Natural killer cell (primary cell): ENCODE data around the gene NCL. TPM values are rescaled to one million over a fixed set of nuclear protein-coding genes. Genes with fewer than 3 reads are reported as not detected.

Experiments
- ATAC-seq, 3 donors: fragments of 150-1000 bp in 2 of 3; fragments of 200-7000 bp in 1 of 3; cut with Tn5 transposase; 1 replicate in 1 of 3; 2 replicates in 2 of 3; pipeline ENCODE4 v1.10.0; 2021; ENCODE audit warnings: mild to moderate bottlenecking in 2 of 3, moderate library complexity in 2 of 3
- DNase-seq, 2 donors: peaks; one replicate each; pipeline versions ENCODE4 v3.0.0 to v3.0.0-alpha.2; 2013 to 2021; ENCODE audit warnings: mixed read lengths in 1 of 2
- H3K27ac ChIP-seq: one replicate; pipeline ENCODE4 v1.5.1; 2013; ENCODE audit warnings: mild to moderate bottlenecking, low read length
- H3K27me3 ChIP-seq: one replicate; pipeline ENCODE4 v1.6.1; 2013; ENCODE audit warnings: low read length; ENCODE audit not compliant: control insufficient read depth, insufficient read depth
- H3K36me3 ChIP-seq: one replicate; pipeline ENCODE4 v1.6.1; 2013; ENCODE audit warnings: low read length; ENCODE audit not compliant: control insufficient read depth, insufficient read depth
- H3K4me1 ChIP-seq: one replicate; pipeline ENCODE4 v1.6.1; 2013; ENCODE audit warnings: low read length; ENCODE audit not compliant: control insufficient read depth, insufficient read depth
- H3K4me3 ChIP-seq: one replicate; pipeline ENCODE4 v1.5.1; 2013; ENCODE audit warnings: low read length
- H3K9me3 ChIP-seq: one replicate; pipeline ENCODE4 v1.6.1; 2013; ENCODE audit warnings: low read length; ENCODE audit not compliant: control insufficient read depth, insufficient read depth
- H3K27ac Mint-ChIP-seq, 2 donors: one replicate each; pipeline ENCODE4 v1.8.0; 2022; ENCODE audit warnings: mild to moderate bottlenecking in 2 of 2, mixed read lengths in 2 of 2, moderate library complexity in 1 of 2
- H3K27me3 Mint-ChIP-seq, 2 donors: one replicate each; pipeline ENCODE4 v1.8.0; 2022; ENCODE audit warnings: low read depth in 2 of 2, mixed read lengths in 2 of 2
- H3K36me3 Mint-ChIP-seq: one replicate; pipeline ENCODE4 v1.8.0; 2022; ENCODE audit warnings: mixed read lengths
- H3K4me1 Mint-ChIP-seq, 2 donors: one replicate each; pipeline ENCODE4 v1.8.0; 2022; ENCODE audit warnings: mixed read lengths in 2 of 2
- H3K4me3 Mint-ChIP-seq: one replicate; pipeline ENCODE4 v1.8.0; 2022; ENCODE audit warnings: mild to moderate bottlenecking, moderate library complexity, mixed read lengths
- H3K9me3 Mint-ChIP-seq, 2 donors: one replicate each; pipeline ENCODE4 v1.8.0; 2022; ENCODE audit warnings: mixed read lengths in 2 of 2
- CTCF ChIP-seq: fragments of 200-600 bp; IDR thresholded peaks from one replicate; pipeline ENCODE4 v1.8.0; 2022; ENCODE audit warnings: antibody characterized with exemption
- WGBS: methylation state at CpG from one replicate; pipeline ENCODE4 v1.1.7; 2013; ENCODE audit warnings: missing lambda C conversion rate; ENCODE audit not compliant: insufficient coverage; 5-methylcytosine and 5-hydroxymethylcytosine counted together
- intact Hi-C: fragments of 100-400 bp; cut with micrococcal nuclease; formaldehyde crosslinking; loops from one replicate; pipeline ENCODE4 v1.14.2; 2022
- total RNA-seq, 4 donors: library from RNA; stranded (reverse); fragments of 120-200 nt in 1 of 4; gene quantifications; one replicate each; pipeline versions ENCODE4 v1.2.3 to v1.2.4, GENCODE V29; 2013 to 2022

NCL gene
- total RNA-seq, 3 donors from 2014 or later (not counting 1 experiment from before 2014, with no cell fraction given): 485 to 540 (median 529) TPM

- TF ChIP-seq CTCF: no peak
- H3K27me3 Mint-ChIP-seq: no peaks in the 10 kb centered on the region
- Histone ChIP-seq H3K36me3 (no peaks in the 10 kb centered on the region), H3K27ac (peak overlapping the region; percentile 93), H3K4me3 (peak overlapping the region; percentile 20), H3K9me3 (peaks cover 4% of the 10 kb centered on the region), H3K4me1 (peaks cover 39% of the 10 kb centered on the region), H3K27me3 (no peaks in the 10 kb centered on the region)
- peak; percentile 72 to 85 for DNase-seq
- intact Hi-C loops: loop anchor here (1.0 kb wide), 1 partner anchor 33 kb away; no protein-coding TSS in a partner anchor
- H3K36me3 Mint-ChIP-seq: peaks cover 6% of the 10 kb centered on the region
- H3K27ac Mint-ChIP-seq: peak overlapping the region; percentile 95 to 100
- 41% methylated on average over 21 of the region's 21 CpGs for whole genome bisulfite sequencing
- peak; percentile 83 to 90 (median 86) for ATAC-seq
- peaks cover 29 to 35% of the 10 kb centered on the region in 2 donors for H3K4me1 Mint-ChIP-seq
- H3K4me3 Mint-ChIP-seq: peak overlapping the region; percentile 89
- peaks cover 2 to 3% of the 10 kb centered on the region in 2 donors for H3K9me3 Mint-ChIP-seq
These were observed 38.2 kb downstream of the NCL start for GRCh38 chr2:231425811-231426703.

- H3K4me1 Mint-ChIP-seq: peaks cover 29 to 35% of the 10 kb centered on the region in 2 donors
- TF ChIP-seq CTCF: no peak
- ATAC-seq (no peak), DNase-seq (peak in 1 of 2 donors; percentile 19)
- H3K27ac Mint-ChIP-seq: peak overlapping the region; percentile 95 to 100
- peaks cover 39% of the 10 kb centered on the region for H3K4me1 ChIP-seq
- no peaks in the 10 kb centered on the region for H3K27me3 Mint-ChIP-seq
- no peak overlapping the region for H3K4me3 ChIP-seq
- no peaks in the 10 kb centered on the region for H3K36me3 ChIP-seq
- H3K36me3 Mint-ChIP-seq: no peaks in the 10 kb centered on the region
- no peaks in the 10 kb centered on the region for H3K9me3 ChIP-seq
- H3K4me3 Mint-ChIP-seq: peak overlapping the region; percentile 89
- no peaks in the 10 kb centered on the region for H3K27me3 ChIP-seq
- H3K9me3 Mint-ChIP-seq: no peaks in the 10 kb centered on the region
- peak overlapping the region; percentile 93 for H3K27ac ChIP-seq
- intact Hi-C loops: no loop called here
- 60% methylated on average over 6 of the region's 8 CpGs for WGBS
These were observed 38.9 kb downstream of the NCL start for GRCh38 chr2:231425291-231425810.

GRCh38 chr2:231423176-231423575 is 41.1 kb downstream of the NCL start:
- intact Hi-C loops: no loop called here
- Mint-ChIP-seq H3K9me3 (no peaks in the 10 kb centered on the region), H3K4me3 (no peak overlapping the region), H3K4me1 (peaks cover 29 to 35% of the 10 kb centered on the region in 2 donors), H3K27me3 (no peaks in the 10 kb centered on the region), H3K27ac (peak overlapping the region in 1 of 2 donors; percentile 100), H3K36me3 (no peaks in the 10 kb centered on the region)
- no peak for ATAC-seq
- H3K36me3 ChIP-seq: no peaks in the 10 kb centered on the region
- H3K9me3 ChIP-seq: no peaks in the 10 kb centered on the region
- no peak overlapping the region for H3K4me3 ChIP-seq
- no peak for TF ChIP-seq CTCF
- 96% methylated on average over 9 of the region's 10 CpGs for WGBS
- no peaks in the 10 kb centered on the region for H3K27me3 ChIP-seq
- no peak for DNase-seq
- peaks cover 37% of the 10 kb centered on the region for H3K4me1 ChIP-seq
- no peak overlapping the region for H3K27ac ChIP-seq
